Pancreas (tissue), 10 donors: ENCODE results near the gene ASIC2. TPM values are rescaled to one million over a fixed set of nuclear protein-coding genes. Genes with fewer than 3 reads are reported as not detected.

ENCODE experiments used
- ATAC-seq, 4 donors: fragments of 200-7000 bp; cut with Tn5 transposase; one replicate each; pipeline versions ENCODE4 v1.8.0 to v1.9.1; 2020; ENCODE audit warnings: mild to moderate bottlenecking in 4 of 4, moderate library complexity in 4 of 4
- DNase-seq, 6 donors: peaks; one replicate each; pipeline ENCODE4 v3.0.0-alpha.2; 2020
- FAIRE-seq: peaks from 2 replicates; lab custom pipeline; 2012; peaks lifted over from hg19 to GRCh38; lab: Jason Lieb, UNC
- H3K27ac ChIP-seq, 4 donors: fragments of 200-600 bp; sonication (generic); 1 replicate in 3 of 4; 2 replicates in 1 of 4; pipeline versions ENCODE4 v1.5.0 to v1.8.0; 2020
- H3K27me3 ChIP-seq, 4 donors: fragments of 200-600 bp; one replicate each; pipeline ENCODE4 v1.8.0; 2021
- H3K36me3 ChIP-seq, 3 donors: fragments of 200-600 bp; sonication (generic) in 1 of 3; one replicate each; pipeline versions ENCODE4 v1.5.0 to v1.8.0; 2020 to 2021
- H3K4me1 ChIP-seq, 3 donors: fragments of 200-600 bp; one replicate each; pipeline ENCODE4 v1.8.0; 2021
- H3K4me3 ChIP-seq, 4 donors: fragments of 200-600 bp; sonication (generic) in 2 of 4; one replicate each; pipeline versions ENCODE4 v1.5.0 to v1.8.0; 2020 to 2021
- H3K9me3 ChIP-seq, 4 donors: fragments of 200-600 bp; one replicate each; pipeline ENCODE4 v1.8.0; 2021
- WGBS, 2 donors: extraction: QIAGEN DNeasy Blood & Tissue Kit; methylation state at CpG; one replicate each; pipeline ENCODE4 v1.1.7; 2013; 5-methylcytosine and 5-hydroxymethylcytosine counted together
- intact Hi-C, 3 donors: fragments of 100-400 bp; cut with DNase I; formaldehyde crosslinking; loops; one replicate each; pipeline versions ENCODE4 v1.11.1 to v1.14.2; 2022
- polyA plus RNA-seq, 2 donors: library from polyadenylated mRNA; stranded (reverse); fragments of 200-250 nt; gene quantifications; one replicate each; pipeline ENCODE4 v1.2.3, GENCODE V29; 2013
- total RNA-seq, 6 donors: library from RNA; stranded (reverse); fragmentation: NEBNext Ultra II Directional in 4 of 6; extraction: Animal tissue kit (Norgen Biotek cat#: 25700) in 4 of 6; gene quantifications; one replicate each; pipeline versions ENCODE4 v1.2.1 to v1.2.4, GENCODE V29; 2021 to 2023
- TF ChIP-seq, protein P1 (sequence below), 4 donors: fragments of 200-600 bp; sonication (generic) in 3 of 4; IDR thresholded peaks; one replicate each; pipeline versions ENCODE4 v1.5.0 to v1.8.0; 2021; ENCODE audit warnings: antibody characterized with exemption in 4 of 4
- donor health status: healthy with polysubstance abuse.
- donor health status: DM: no; HTN: no; CAD: no; lungs with moderate emphysema.
- donor health status: DM: no; HTN: no; CAD: no.
- donor health status: control.
- donor health status: control.
- donor health status: Bipolar disorder and iron deficiency.
- donor health status: DM: yes; HTN: yes; CAD: no.
- donor health status: DM: no; HTN: no; CAD: no.
- donor health status: DM: no; HTN: no; CAD: no.
- donor health status: DM: yes; HTN: yes; CAD: no.

Gene ASIC2
- total and polyA plus RNA-seq, 8 donors = 0.09 to 0.14 (median 0.09) TPM; not detected in 5

GRCh38 chr17:33175562-33175961, 117.5 kb downstream of the ASIC2 start:
- Histone ChIP-seq H3K27me3 (no peaks in the 10 kb centered on the region), H3K9me3 (no peaks in the 10 kb centered on the region), H3K36me3 (no peaks in the 10 kb centered on the region), H3K4me3 (no peak overlapping the region), H3K27ac (no peak overlapping the region), H3K4me1 (no peaks in the 10 kb centered on the region)
- FAIRE-seq = no peak
- no peak for DNase-seq
- TF ChIP-seq, protein P1, sequence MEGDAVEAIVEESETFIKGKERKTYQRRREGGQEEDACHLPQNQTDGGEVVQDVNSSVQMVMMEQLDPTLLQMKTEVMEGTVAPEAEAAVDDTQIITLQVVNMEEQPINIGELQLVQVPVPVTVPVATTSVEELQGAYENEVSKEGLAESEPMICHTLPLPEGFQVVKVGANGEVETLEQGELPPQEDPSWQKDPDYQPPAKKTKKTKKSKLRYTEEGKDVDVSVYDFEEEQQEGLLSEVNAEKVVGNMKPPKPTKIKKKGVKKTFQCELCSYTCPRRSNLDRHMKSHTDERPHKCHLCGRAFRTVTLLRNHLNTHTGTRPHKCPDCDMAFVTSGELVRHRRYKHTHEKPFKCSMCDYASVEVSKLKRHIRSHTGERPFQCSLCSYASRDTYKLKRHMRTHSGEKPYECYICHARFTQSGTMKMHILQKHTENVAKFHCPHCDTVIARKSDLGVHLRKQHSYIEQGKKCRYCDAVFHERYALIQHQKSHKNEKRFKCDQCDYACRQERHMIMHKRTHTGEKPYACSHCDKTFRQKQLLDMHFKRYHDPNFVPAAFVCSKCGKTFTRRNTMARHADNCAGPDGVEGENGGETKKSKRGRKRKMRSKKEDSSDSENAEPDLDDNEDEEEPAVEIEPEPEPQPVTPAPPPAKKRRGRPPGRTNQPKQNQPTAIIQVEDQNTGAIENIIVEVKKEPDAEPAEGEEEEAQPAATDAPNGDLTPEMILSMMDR (IDR thresholded peaks at IDR 0.05) = no peak
- no peak for ATAC-seq
- 45 to 52% methylated on average over 8 of the region's 8 CpGs for WGBS, 2 donors
- intact Hi-C loops = no loop called here

DNA sequence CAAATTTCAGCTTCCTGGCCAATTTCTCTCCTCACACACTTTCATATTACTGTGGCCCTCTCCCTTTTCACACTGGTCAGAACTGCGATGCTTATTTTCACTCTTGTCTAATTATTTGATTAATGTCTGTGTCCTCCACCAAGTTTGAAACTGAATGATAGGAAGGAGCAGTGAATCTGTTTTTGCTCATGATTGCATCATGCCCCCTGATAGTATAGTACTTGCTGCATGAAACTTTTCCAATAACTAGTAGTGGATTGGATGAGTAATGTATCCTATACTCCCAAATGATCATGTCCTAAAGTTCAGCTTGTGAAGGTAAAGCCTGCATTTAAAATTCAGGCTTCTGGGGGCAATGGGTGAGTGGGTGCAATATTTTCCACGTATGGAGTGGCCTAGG, 121.2 kb downstream of the ASIC2 start:
- DNase-seq = no peak
- no peak for ATAC-seq
- no peak overlapping the region for H3K27ac ChIP-seq
- TF ChIP-seq, protein P1 (IDR thresholded peaks at IDR 0.05) = no peak
- H3K4me1 ChIP-seq = no peaks in the 10 kb centered on the region
- no peaks in the 10 kb centered on the region for H3K36me3 ChIP-seq
- H3K4me3 ChIP-seq = no peak overlapping the region
- H3K27me3 ChIP-seq = no peaks in the 10 kb centered on the region
- no peaks in the 10 kb centered on the region for H3K9me3 ChIP-seq
- 49 to 58% methylated on average over 2 of the region's 2 CpGs for WGBS, 2 donors
- intact Hi-C loops = no loop called here
- FAIRE-seq = no peak

DNA sequence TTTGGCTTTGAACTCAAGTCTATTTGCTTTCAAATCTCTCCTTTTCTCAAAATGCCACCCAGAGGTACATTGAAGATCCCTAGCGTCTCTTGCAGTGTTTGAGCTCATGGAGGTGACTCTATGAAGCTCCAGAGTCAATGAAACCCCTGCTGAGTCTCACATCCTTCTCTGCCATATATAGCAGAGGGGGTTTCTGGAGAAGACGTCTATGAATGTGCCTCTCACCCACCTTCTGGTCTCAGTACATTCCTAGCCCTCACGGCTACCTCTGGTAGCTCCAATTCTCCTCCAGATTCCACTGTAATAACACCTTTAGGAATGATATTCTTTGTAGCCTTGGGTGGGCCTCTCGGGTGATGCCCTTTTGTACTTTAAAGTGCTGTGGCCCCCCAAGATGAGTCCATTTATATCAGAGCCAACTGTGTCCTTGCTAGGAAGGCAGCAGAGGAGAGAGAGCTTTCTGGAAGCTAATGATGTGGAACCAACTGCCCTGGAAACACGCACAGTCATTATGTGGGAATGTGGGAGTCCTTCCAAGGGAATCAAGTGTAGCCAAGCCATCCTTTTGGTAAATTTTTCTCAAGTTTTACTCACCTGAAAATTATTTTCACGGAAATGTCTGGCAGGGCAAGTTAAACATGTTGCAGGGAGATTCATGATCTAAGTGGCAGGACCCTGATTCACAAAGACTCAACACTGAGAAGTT, 123.4 kb downstream of the ASIC2 start:
- no peak for FAIRE-seq
- no peaks in the 10 kb centered on the region for H3K27me3 ChIP-seq
- 47 to 52% methylated on average over 6 of the region's 6 CpGs for WGBS, 2 donors

DNA sequence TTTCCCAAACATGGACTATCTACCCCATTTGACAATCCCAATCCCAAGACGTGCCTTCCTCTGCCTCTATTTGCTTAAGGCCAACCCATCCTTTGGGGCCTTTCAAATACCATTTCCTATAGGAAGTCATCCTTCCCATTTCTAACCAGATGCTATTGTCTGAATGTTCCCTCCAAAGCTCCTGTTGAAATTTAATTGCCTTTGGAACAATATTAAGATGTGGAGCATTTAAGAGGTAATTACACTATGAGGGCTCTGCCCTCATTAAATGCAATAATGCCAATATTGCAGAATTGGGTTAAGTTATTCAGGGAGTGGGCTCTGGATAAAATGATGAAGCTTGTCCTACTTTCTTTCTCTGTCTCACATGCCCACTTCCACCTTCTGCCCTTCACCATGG, 125.4 kb downstream of the ASIC2 start:
- FAIRE-seq = no peak
- Histone ChIP-seq H3K4me1 (no peaks in the 10 kb centered on the region), H3K27me3 (no peaks in the 10 kb centered on the region), H3K4me3 (no peak overlapping the region), H3K9me3 (no peaks in the 10 kb centered on the region), H3K36me3 (no peaks in the 10 kb centered on the region), H3K27ac (no peak overlapping the region)
- DNase-seq = no peak
- TF ChIP-seq, protein P1 (IDR thresholded peaks at IDR 0.05) = no peak
- ATAC-seq = no peak
- 29 to 48% methylated on average over 1 of the region's 1 CpG for WGBS, 2 donors
- intact Hi-C loops = no loop called here

More for the DNA sequence above, 123.4 kb downstream of the ASIC2 start:
- no peaks in the 10 kb centered on the region for H3K9me3 ChIP-seq
- DNase-seq (no peak), ATAC-seq (no peak)
- TF ChIP-seq, protein P1 (IDR thresholded peaks at IDR 0.05) = no peak
- H3K27ac ChIP-seq = no peak overlapping the region
- intact Hi-C loops = no loop called here
- no peaks in the 10 kb centered on the region for H3K4me1 ChIP-seq
- H3K36me3 ChIP-seq = no peaks in the 10 kb centered on the region
- no peak overlapping the region for H3K4me3 ChIP-seq

GRCh38 chr17:33166472-33166871, 126.6 kb downstream of the ASIC2 start:
- WGBS, 2 donors = 71 to 73% methylated on average over 5 of the region's 5 CpGs
- Histone ChIP-seq H3K9me3 (no peaks in the 10 kb centered on the region), H3K27me3 (no peaks in the 10 kb centered on the region), H3K4me3 (no peak overlapping the region), H3K4me1 (no peaks in the 10 kb centered on the region), H3K36me3 (no peaks in the 10 kb centered on the region), H3K27ac (no peak overlapping the region)
- ATAC-seq = no peak
- no peak for FAIRE-seq
- TF ChIP-seq, protein P1 (IDR thresholded peaks at IDR 0.05) = no peak
- intact Hi-C loops = no loop called here
- no peak for DNase-seq
